Esophagus mucosa (tissue), 1 donor: ENCODE measurements around the gene SDHAF4. TPM values are rescaled to one million over a fixed set of nuclear protein-coding genes. Genes with fewer than 3 reads are reported as not detected.
"Not testable (repeated sequence)": the region's sequence is repeated elsewhere in the genome, so short reads cannot be mapped to it uniquely, and the experiment has no call there.

ENCODE experiments used
- ATAC-seq: fragments of 200-7000 bp; cut with Tn5 transposase; one replicate; pipeline ENCODE4 v1.9.1; 2020
- total RNA-seq: library from RNA; stranded (reverse); gene quantifications from one replicate; pipeline ENCODE4 v1.2.4, GENCODE V29; 2023
- donor health status: DM: yes; HTN: yes; CAD: no.

Gene SDHAF4
- 11.7 TPM for total RNA-seq

DNA sequence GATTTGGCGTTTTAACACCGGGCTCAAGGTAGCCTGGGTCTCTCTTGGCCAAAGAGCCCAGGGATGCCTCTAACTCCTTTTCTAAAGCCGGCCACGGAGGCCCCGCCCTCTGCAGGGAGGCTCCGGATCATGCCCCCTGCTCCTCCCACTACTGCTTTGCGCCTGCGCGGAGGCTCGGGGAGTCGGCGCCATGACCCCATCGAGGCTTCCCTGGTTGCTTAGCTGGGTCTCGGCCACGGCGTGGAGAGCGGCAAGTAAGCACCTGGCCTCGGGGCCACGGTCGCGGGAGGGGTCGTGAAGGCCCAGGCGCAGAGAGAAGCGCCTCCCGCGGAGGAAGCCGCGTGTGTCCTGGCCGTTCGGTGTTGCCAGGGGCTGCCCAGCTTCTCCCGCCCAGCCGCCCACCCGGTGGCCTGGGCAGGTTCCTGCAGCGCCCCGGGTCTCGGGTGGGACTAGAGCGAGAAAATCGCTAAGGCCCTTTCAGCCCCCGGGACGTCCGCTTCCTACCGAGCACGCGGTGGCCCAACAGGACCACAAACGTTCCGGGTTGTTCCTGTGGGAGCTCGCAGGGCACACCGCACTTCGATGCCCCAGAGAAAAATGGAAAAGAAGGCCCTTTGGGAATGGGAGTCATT lies at the start of gene SDHAF4:
SDHAF4 (plus strand) TSS at position 180 of the 632 bp plus-strand sequence; CDS start at position 191, 11 bp downstream.
- ATAC-seq = peak; percentile 98

GRCh38 chr6:70518723-70519122 lies 48.0 kb upstream of the SDHAF4 start:
- ATAC-seq = peak; percentile 58

DNA sequence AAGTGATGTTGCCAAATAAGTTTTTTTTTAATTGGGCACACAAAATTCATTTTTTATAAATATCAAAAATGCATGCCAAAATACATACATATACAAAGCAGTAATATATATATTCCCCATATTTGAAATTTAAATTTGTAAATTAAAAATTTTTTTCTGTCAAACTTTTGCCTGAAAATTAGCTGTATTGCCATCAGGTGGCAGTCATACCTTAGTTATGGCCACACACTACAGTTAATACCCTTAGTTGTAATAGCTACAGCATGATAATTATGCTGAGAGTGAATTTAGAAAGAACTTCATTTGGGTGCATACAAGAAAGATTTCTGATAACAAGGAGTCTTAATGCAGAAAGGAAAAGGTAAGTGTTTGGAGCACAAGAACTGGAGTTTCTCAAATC lies 46.2 kb upstream of the SDHAF4 start:
- ATAC-seq = no peak

GRCh38 chr6:70524721-70525286 lies 41.9 kb upstream of the SDHAF4 start:
- ATAC-seq = no peak

DNA sequence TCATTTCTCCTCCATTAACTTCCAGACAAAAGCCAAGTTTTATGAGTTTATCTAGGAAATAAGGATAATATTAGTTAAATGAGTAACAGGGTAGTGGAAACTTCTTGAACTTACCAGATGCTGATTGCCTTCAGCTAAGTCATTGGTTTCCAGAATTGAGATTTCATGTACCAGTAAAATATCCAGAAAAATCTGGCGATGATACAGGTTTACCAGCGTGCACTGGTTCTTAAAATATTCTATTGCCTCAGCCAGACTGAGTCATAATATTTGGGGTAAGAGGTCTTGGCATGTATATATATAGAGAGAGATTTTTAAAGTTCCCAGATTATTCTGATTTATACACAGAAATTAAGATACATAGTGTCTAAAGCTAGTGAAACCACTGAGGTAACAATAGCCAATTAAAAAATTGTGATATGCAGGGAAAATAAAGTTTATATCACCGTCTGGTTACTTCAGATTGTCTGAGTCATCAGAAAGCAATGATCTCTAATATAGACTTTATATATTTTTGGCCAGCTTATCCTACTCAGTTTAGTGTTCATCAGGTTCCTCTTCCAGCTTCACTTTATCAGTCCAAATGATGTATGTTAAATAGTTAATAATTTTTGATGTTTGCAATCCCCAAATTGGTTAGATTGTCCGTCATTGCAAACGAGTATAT lies 39.5 kb upstream of the SDHAF4 start:
- ATAC-seq = no peak

GRCh38 chr6:70530023-70530422 lies 36.7 kb upstream of the SDHAF4 start:
- no peak for ATAC-seq

- no peak for ATAC-seq
These were observed 35.6 kb upstream of the SDHAF4 start for GRCh38 chr6:70531133-70531532.

DNA sequence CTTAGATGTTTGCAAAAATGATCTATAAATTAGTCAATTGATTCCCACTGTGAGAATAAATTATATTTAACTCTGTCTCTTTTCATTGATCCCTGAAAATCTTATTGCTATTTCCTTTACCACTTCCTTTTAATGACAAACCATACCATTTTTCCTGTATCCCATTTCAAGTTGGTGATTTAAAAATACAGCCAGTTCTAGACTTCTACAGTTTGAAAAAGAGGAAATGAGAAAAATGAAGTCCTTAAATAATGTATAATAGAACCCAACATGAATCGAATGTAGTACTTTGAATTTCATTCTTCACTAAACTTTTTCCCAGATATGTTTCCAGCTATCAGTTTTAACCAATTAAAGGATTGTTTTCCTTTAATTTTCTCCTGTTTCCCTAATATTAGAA lies 29.5 kb upstream of the SDHAF4 start:
- ATAC-seq = no peak

DNA sequence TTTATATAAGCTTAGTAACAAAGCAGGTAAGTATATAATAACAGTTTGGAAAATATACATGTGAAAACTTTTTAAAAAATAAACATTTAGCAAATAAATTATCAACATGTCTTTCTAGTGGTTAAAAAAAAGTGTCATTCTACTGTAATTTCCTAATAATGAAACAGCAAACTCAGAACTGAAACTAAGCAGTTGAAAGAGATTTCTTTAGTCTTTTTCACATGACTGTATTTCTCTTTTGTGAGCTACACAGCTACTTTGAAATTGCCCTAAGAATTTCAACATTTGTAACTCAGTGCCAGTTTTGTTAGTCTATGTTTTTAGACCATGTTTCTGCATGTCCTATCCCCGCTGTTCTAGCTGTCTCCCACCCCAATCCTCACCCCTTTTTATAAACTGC lies 28.4 kb upstream of the SDHAF4 start:
- no peak for ATAC-seq

DNA sequence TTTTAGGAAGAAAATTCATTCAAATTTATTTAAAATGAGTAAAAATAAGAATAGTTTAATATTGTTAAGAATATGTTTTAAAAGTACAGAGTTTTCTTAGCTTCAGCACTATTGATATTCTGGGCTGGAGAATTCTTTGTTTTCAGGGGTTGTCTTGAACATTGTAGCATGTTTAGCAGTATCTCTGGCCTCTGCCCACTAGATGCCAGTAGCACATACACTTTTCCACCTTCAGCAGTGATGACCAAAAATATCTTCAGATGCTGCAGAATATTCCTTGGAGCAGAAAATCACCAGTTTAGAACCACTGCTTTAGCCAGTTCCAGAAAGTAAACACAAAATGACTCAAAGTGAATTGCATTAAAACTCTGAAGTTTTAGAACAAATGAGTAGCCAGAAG lies 19.4 kb upstream of the SDHAF4 start:
- ATAC-seq = no peak

GRCh38 chr6:70547905-70548304 lies 18.8 kb upstream of the SDHAF4 start:
- ATAC-seq = no peak

DNA sequence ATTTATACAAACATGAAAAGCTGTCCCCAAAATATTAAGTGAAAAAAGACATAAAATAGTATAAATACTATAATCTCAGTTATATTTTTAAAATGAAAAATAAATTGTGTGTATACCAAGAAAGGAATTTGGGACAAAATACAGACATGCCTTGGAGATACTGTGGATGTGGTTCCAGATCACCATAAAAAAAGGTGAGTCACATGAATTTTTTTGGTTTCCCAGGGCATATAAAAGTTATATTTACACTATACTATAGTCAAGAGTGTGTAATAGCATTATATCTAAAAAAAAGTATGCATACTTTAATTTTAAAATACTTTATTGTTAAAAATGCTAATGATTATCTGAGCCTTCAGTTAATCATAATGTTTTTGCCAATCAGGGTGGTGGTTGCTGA lies 17.4 kb upstream of the SDHAF4 start:
- ATAC-seq = no peak

DNA sequence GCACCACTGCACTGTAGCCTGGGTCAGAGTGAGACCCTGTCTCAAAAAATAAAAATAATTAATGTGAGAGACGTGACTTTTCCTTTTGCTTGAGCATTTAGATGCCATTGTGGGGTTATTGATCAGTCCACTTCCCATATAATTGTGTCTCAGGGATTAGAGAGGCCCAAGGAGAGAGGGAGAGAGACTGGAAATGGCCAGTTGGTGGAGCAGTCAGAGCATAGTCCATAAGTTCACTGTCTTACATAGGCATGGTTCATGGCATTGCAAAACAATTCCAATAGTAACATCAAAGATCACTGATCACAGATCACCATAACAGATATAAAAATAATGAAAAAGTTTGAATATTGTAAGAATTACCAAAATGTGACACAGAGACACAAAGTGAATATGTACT lies 15.2 kb upstream of the SDHAF4 start:
- ATAC-seq = peak; percentile 25

GRCh38 chr6:70552286-70552940 lies 14.3 kb upstream of the SDHAF4 start:
- not testable (repeated sequence) for ATAC-seq

GRCh38 chr6:70552974-70553373 lies 13.8 kb upstream of the SDHAF4 start:
- no peak for ATAC-seq

DNA sequence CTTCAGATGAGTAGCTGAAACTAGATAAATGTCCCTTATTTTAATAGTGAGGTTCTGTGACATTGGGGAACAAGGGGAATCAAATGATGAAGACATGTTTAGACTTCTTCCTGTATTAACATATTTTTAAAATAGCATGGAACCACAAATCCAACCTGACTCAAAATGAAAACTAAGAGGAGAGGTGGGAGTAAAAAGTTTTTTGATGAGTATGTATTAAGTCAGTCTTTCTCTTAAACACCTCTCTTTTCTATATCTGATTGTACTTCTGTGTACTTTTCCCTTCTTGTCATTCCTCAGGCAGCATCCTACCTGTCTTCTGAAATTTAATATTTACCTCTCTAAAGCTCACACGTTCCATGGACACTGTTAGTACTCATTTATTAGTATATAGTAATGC lies 8.7 kb upstream of the SDHAF4 start:
- no peak for ATAC-seq

- not testable (repeated sequence) for ATAC-seq
These were observed 4.3 kb upstream of the SDHAF4 start for GRCh38 chr6:70562401-70562800.

DNA sequence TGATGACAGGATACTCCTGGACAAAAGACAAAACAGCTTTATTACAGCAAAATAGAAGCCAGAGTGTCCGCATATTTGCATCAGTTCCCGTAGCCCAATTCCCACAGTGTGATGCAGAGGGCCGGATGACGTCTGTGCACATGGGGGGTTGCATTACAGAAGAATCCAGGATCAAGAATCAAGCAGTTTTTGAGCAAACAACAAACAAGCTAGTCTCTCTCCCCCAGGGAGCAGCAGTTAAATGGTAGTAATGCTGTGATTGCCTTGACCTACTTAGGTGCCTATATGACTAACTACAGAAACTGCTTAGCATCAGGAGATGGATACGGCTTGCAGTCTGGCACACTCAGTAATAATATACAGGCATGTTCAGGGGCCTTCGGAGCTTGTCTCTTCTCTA lies 3.2 kb upstream of the SDHAF4 start:
- ATAC-seq = peak; percentile 27

DNA sequence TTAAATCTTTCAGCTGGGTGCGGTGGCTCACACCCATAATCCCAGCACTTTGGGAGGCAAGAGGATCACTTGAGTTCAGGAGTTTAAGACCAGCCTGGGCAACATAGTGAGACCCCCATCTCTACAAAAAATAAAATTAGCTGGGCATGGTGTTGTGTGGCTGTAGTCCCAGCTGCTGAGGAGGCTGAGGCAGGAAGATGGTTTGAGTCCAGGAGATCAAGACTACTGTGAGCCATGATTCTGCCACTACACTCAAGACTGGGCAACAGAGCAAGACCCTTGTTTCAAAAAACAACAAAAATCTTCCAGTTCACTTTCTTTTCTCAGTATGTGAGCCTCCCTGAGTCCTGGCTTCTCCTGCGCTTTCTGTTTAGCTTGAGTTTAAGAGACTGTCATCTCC lies 7.9 kb downstream of the SDHAF4 start:
- no peak for ATAC-seq

- peak; percentile 96 for ATAC-seq
These were observed 9.3 kb downstream of the SDHAF4 start for GRCh38 chr6:70575899-70576495.

- no peak for ATAC-seq
These were observed 19.4 kb downstream of the SDHAF4 start for GRCh38 chr6:70586114-70586513.

- peak; percentile 90 for ATAC-seq
These were observed 23.7 kb downstream of the SDHAF4 start for GRCh38 chr6:70590400-70590799.
